Right ventricle myocardium superior (tissue), 1 donor: ENCODE measurements around the gene ACOT6. TPM values are rescaled to one million over a fixed set of nuclear protein-coding genes. Genes with fewer than 3 reads are reported as not detected.
"Not testable (repeated sequence)": the region's sequence is repeated elsewhere in the genome, so short reads cannot be mapped to it uniquely, and the experiment has no call there.

ENCODE experiments used
- ATAC-seq: fragments of 200-7000 bp; cut with Tn5 transposase; one replicate; pipeline ENCODE4 v1.9.1; 2020; ENCODE audit warnings: mild to moderate bottlenecking; ENCODE audit not compliant: poor library complexity
- DNase-seq: peaks from one replicate; pipeline ENCODE4 v3.0.0-alpha.2; 2020
- intact Hi-C: fragments of 100-400 bp; cut with DNase I; formaldehyde crosslinking; loops from one replicate; pipeline ENCODE4 v1.11.2; 2022
- total RNA-seq: library from RNA; stranded (reverse); fragmentation: NEBNext Ultra II Directional; extraction: Animal tissue kit (Norgen Biotek cat#: 25700); gene quantifications from one replicate; pipeline ENCODE4 v1.2.1, GENCODE V29; 2021
- donor health status: DM: no; HTN: yes; CAD: no; lungs with severe emphysema.

Gene ACOT6
- total RNA-seq, 1 donor from 2014 or later, result not detected

GRCh38 chr14:73636355-73636754, 24.0 kb downstream of the ACOT6 start:
- intact Hi-C loops, DNase-seq, ATAC-seq: not testable (repeated sequence)

- intact Hi-C loops, result no loop called here
- ATAC-seq (no peak), DNase-seq (no peak)
Observed at GRCh38 chr14:73637830-73638229, 25.5 kb downstream of the ACOT6 start.

- no peak for DNase-seq
- intact Hi-C loops, result no loop called here
Observed at GRCh38 chr14:73640796-73641365, 28.6 kb downstream of the ACOT6 start.

DNA sequence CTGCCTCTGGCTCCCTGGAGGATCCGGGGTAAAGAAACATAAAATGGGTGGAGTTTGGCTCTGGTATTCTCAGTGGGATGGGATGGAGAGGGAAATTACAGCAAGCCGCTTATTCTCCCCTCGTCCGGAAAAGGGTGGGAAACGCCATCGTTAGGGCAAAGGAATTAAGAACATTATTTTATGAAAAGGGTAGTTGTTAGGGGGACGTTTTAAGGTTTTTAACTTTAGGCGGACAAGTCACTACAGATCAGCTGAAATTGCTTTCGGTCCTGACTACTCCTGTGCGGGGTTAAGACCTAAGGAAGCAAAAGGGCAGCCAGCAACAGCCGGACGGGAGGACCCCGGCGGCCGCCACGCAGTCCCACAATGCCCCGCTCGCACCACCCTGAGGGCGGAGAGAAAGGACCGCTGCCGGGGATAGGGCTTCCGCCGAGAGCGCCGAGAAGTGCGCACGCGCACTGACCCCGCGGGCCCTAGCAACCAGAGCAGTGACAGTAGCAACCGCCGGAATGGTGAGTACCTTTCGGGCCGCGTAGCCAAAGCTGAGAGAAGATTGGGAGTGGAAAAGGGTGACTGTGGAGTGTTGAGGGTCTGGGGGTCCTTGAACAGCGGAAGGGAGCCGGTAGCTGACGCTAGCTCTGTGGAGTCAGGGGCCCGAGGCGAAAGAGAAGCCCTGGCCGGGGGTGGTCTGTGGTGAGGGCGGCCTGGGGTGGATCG, 32.4 kb downstream of the ACOT6 start, which contains the start of gene DNAL1:
Gene DNAL1 (plus strand): TSS at position 456 of the 717 bp plus-strand sequence. CDS start 54 bp downstream, at position 510.
- DNase-seq, result peak; percentile 97
- intact Hi-C loops, result no loop called here
- ATAC-seq, result peak; percentile 100

More at GRCh38 chr14:73640796-73641365, 28.6 kb downstream of the ACOT6 start:
- no peak for ATAC-seq

DNA sequence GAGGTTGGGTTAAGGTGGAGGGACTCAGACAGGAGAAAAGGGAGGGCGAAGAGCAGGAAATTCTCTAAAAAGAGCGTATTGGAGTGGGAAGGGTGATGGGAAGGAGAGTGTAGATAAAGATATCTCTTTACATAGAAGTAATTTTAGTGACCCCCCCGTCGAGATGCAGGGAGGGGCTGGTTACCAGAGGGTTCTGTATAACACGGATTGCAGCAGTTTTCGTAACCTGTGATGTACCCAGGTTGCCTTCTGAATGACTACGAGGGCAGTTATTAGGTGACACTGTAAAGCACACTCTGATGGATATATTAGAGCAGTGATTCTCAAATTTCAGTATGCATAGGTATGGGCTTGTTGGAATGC, 32.9 kb downstream of the ACOT6 start:
- DNase-seq, result no peak
- no peak for ATAC-seq
- intact Hi-C loops, result no loop called here

DNA sequence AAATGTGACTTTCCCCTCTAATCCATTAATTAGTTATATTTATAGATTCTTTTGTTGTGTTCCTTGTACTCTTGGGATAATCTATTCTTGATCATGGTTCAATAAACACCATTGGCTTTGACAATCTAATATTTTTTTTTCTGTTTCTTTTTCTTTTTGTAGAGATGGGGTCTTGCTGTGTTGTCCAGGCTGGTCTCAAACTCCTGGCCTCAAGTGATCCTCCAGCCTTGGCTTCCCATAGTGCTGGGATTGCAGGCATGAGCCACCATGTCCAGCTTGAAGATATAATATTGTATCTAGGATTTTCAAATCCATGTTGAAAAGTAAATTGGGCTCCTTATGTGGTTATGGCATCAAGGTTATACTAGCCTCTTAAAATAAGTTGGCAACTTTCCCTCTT, 38.7 kb downstream of the ACOT6 start:
- intact Hi-C loops, result no loop called here
- DNase-seq (no peak), ATAC-seq (no peak)

DNA sequence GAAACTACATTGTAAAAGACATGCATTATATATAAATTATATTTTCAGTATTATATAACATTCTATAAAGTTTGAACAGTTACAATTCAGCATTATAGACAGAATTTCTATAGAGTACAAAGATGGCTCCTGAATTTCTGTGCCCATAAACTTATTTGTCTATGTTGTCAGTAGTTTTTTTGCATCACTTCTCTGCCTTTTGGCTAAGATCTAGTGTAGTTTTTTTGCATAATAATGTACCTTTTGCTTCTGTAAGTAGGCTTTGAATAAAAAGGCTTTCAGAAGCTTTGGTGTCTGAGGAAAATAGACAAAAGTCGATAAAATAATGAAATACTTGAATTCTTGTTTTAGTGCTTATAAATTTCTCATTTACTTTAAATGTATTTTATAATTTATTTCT, 43.5 kb downstream of the ACOT6 start:
- no peak for DNase-seq
- intact Hi-C loops, result no loop called here
- no peak for ATAC-seq

- DNase-seq, ATAC-seq, intact Hi-C loops: not testable (repeated sequence)
Observed at GRCh38 chr14:73659202-73659601, 46.9 kb downstream of the ACOT6 start.

- ATAC-seq, result no peak
- DNase-seq, result no peak
- intact Hi-C loops, result no loop called here
Observed at GRCh38 chr14:73660511-73660910, 48.2 kb downstream of the ACOT6 start.

- ATAC-seq (no peak), DNase-seq (no peak)
- intact Hi-C loops, result no loop called here
Observed at GRCh38 chr14:73661872-73662271, 49.6 kb downstream of the ACOT6 start.

DNA sequence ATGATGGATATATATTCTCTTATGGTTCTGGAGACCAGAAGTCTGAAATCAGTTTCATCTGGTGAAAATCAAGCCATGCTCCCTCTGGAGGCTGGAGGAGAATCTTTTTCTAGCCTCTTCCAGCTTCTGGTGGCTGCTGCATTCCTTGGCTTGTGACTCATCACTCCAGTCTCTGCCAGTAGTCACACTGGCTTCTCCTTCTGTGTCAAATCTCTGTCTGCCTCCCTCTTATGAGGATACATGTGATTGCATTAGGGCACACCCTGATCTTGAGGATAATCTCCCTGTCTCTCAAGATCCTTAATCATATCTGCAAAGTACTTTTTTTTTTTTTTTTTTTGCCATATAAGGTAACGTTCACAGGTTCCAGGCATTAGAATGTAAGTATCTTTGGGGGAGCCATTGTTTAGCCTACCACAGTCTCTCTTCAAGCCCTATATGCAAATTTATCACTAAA, 50.2 kb downstream of the ACOT6 start:
- ATAC-seq (no peak), DNase-seq (no peak)
- intact Hi-C loops, result no loop called here

GRCh38 chr14:73663548-73664212, 51.4 kb downstream of the ACOT6 start:
- intact Hi-C loops, result no loop called here
- no peak for ATAC-seq

DNA sequence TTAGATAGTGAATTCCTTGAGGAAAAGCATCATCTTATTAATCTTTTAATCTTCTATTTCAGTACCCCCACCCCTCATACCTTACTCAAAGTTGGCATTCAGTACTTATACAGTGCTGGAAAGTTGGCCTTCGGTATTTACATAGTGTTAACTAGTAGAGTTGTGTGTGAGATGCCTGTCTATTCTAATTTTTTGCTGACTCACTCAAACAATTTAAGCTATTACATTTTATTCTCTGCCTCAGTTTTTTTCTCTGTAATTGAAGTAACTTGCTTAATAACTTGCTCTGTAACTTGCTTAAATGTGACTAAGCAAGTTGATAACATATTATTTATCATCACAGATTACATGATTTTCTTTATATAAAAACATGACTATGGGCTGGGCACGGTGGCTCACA, 52.8 kb downstream of the ACOT6 start:
- intact Hi-C loops, result no loop called here
- DNase-seq (no peak), ATAC-seq (no peak)

More at GRCh38 chr14:73663548-73664212, 51.4 kb downstream of the ACOT6 start:
- DNase-seq, result no peak

- intact Hi-C loops, result no loop called here
- DNase-seq (no peak), ATAC-seq (no peak)
Observed at GRCh38 chr14:73666583-73666982, 54.3 kb downstream of the ACOT6 start.

GRCh38 chr14:73667854-73668253, 55.5 kb downstream of the ACOT6 start:
- intact Hi-C loops, result no loop called here
- DNase-seq, result no peak
- ATAC-seq, result no peak

Other genes starting within 250 kb of the ACOT6 start
- gene NUMB, start 154.0 kb upstream of the ACOT6 start, total RNA-seq, result 37.2 TPM
- gene RIOX1, start 121.6 kb upstream of the ACOT6 start, total RNA-seq, result 7.1 TPM
- gene ACOT1, start 75.4 kb upstream of the ACOT6 start, total RNA-seq, result 27.4 TPM
- 0.08 TPM for gene HEATR4, start 53.6 kb upstream of the ACOT6 start, total RNA-seq
- 229 TPM for gene ACOT2, start 43.3 kb upstream of the ACOT6 start, total RNA-seq
- 0.62 TPM for gene ACOT4, start 20.6 kb upstream of the ACOT6 start, total RNA-seq
- gene DNAL1, start 32.5 kb downstream of the ACOT6 start, total RNA-seq, result 11.5 TPM
- 12.9 TPM for gene PNMA1, start 101.9 kb downstream of the ACOT6 start, total RNA-seq
- 35.7 TPM for gene PTGR2, start 239.3 kb downstream of the ACOT6 start, total RNA-seq